ENCODE measurements around the gene SLC22A17.
"Not testable (repeated sequence)": the region's sequence is repeated elsewhere in the genome, so short reads cannot be mapped to it uniquely, and the experiment has no call there.

DNA sequence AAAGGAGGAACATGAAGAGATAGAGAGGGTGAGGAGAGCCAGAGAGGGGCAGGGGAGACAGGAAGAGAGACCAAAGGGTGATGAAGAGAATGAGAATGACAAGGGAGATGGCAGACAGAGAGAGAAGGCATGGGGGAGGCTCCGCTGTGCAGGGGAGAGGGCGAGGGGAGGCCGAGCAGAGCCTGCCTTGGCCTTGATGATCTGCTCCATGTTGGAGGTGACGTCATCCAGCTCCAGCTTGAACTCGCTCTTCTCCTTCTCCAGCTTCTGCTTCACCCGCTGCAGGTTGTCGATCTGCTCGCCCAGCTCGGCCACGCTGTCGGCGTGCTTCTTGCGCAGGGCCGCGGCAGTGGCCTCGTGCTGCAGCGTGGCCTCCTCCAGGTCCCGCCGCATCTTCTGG, 37.2 kb upstream of the SLC22A17 start:
- TF ChIP-seq, protein P1, sequence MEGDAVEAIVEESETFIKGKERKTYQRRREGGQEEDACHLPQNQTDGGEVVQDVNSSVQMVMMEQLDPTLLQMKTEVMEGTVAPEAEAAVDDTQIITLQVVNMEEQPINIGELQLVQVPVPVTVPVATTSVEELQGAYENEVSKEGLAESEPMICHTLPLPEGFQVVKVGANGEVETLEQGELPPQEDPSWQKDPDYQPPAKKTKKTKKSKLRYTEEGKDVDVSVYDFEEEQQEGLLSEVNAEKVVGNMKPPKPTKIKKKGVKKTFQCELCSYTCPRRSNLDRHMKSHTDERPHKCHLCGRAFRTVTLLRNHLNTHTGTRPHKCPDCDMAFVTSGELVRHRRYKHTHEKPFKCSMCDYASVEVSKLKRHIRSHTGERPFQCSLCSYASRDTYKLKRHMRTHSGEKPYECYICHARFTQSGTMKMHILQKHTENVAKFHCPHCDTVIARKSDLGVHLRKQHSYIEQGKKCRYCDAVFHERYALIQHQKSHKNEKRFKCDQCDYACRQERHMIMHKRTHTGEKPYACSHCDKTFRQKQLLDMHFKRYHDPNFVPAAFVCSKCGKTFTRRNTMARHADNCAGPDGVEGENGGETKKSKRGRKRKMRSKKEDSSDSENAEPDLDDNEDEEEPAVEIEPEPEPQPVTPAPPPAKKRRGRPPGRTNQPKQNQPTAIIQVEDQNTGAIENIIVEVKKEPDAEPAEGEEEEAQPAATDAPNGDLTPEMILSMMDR (IDR thresholded peaks at IDR 0.05) = not testable (repeated sequence)
- TF ChIP-seq EZH2phosphoT487, EZH2 (IDR thresholded peaks at IDR 0.05): not testable (repeated sequence)
